HG02623 (cell line): ENCODE data around the gene PLCB4.

ENCODE experiments used
- ATAC-seq: cut with Tn5 transposase; IDR thresholded peaks from one replicate; pipeline ENCODE4 v1.9.1; 2021; ENCODE audit warnings: moderate library complexity; ENCODE audit not compliant: unreplicated experiment

The PLCB4 gene

DNA sequence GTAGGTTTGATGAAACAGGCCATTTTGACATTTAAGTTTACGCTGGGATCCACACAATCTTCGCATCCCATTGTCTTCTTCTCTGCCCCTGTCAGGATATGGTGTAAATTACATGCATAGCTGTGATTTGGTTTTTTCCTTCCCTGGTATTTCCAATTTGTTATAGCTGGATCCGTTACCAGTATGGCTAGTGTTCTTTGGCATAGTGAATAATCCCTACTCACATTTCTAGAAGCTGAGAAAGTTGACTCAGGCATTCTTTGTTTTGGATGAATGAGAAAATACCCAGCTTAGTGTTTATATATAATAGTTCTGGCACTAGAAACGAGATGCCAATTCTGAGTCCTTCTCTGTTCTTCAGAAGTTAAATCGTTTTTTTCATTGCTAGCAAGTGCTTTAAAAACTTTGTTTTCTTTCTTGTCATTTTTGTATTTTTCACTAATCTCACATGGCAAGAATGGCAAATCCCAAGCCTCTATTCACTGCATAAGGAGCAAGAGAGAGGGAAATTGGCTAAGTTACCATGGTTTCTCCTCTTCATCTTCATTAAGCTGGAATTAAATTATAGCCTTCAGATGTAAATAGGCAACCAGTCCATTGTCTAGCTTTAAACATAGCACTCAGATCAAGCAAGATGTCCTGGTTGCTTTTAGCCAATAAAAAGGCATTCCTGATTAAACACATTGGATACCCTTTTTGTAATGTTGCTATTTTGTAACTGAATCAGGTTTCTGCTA is 353.6 kb downstream of the PLCB4 start:
- ATAC-seq = no peak

DNA sequence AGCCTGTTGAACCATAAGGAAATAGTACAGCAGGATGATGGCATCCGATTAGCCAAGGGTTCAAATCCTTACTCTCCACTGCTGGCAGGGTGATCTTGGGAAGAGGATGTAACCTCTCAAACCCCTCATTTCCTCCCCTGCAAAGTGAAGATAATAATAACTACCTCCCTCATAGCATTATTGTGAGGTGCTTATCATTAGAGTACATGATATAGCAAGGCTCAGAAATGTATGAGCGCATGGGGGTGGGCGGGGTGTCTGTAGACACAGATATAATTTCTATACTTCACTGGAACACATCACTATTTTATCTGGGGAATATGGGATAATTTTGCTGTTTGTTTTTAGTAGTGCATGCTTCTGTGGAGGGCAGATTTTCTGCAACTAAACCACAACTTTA is 355.7 kb downstream of the PLCB4 start:
- ATAC-seq = no peak

DNA sequence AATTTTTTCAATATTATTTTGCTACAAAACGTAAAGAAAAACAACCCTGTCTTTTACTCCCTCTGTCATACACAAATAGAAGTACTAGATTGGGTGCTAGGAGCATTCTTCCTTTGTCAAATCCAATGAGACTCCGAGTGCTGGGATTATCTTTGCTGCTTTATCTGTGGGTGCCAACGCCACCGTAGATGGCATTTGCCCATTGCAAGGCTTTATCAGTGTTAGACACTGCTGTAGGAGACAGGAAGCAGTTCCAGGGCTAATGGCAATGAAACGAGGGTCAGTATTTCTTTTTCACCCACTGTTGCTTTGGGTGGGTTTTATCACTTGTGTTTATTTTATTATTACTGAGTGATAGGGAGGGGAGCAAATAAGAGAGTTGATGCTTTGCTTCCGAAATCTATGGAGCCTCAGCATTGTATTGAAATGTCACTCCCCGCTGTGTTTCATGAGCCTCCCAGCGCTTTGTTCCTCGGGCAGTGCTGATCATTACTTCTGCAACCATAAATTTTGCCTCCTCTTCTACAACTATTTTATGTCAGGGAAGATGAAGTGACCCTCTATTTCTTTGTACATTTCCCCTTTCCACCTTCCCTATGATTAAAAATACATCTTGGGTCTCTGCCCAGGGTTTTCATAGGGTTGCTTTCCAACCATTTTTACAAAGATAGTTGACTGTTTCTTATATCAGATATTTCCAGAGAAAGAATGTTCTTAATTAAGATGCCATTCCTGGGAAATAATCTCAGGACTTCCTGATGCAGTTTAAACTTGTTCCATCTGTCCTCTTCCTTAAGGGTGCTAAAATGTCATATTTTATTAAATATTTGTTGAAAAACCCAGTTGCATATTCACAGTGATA is 358.8 kb downstream of the PLCB4 start:
- ATAC-seq = no peak

DNA sequence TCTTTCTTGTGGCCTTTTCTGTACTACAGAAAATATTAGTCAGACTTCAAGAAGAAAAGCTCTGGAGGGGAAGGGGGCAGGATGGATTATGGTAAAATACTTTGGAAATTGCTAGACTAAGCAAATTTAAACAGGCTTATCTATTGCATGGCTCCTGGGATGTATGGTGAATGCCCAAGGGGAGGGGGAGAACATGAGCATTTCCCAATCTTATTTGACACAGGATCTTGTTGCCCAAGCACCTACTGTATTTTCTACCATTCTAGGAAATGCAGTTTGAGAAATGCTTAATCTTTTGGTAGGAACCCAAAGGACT is 359.4 kb downstream of the PLCB4 start:
- ATAC-seq = no peak

DNA sequence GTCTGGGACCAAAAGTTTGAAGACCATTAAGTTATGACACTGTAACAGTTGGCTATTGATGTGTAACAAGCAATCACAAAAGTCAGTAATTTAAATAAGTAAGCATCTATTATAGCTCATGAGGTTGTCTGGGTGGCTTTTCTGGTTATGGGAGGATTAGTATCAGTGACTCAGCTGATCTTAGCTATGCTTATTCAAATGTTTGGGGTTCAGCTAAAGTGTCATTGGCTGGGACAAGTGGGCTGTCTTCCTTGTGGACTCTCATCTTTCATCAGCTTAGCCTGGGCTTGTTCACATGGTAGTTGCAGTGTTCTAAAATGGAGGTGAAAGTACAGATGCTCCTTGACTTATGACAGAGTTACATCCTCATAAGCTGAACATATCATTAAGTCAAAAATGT is 370.9 kb downstream of the PLCB4 start:
- no peak for ATAC-seq

DNA sequence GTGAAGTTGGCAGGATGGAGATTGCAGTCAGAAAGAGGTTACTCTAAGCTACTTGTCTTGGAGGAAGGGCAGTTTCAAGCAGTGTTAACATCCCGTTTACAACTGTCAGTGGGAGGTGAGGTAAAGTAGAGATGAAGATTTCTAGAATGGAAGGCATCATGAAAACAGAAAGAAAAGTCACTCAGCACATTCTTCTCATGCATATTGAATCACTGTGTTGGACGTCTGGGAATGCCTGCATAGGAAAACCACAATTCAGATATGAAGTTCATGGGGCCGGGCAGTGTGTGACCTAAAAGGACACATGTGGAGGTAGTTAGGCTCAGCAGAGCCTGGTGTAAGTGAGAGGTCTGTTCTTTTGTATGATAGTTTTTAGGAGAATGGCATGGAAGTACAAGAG is 372.0 kb downstream of the PLCB4 start:
- no peak for ATAC-seq

DNA sequence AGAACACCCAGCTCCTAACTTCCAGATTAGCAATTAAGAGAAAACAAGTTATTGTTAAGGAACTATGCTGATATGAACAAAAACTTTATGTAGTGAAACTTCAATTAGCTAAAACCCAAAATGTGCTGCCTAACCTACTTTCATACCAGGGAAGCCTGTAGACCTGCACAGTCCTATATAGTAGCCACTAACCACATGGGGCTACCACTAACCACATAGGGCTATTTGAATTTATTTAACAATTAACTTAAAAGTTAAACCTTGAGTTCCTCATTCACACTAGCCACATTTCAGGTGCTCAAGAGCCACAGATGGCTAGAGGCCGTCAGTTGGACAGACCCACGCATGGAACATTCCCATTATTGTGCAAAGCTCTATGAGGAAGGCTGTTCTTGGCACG is 373.1 kb downstream of the PLCB4 start:
- ATAC-seq = peak; percentile 75

DNA sequence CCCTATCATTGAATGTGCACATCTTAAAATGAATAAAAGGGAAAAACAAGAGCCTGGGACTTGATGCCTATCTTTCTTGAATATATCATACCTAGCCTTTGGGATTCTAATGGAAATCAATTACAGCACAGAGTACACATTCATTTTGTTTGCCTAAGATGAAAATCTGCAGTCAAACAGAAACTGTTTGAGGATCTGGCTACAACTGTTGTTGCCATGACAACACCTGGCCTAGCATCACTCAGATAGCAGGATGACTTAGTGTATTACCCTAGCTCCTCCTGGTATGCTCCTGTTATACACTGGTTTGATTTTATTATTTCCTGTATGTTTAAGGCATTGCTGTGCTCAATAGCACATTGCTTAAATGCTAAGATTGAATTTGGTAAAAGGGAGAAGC is 374.0 kb downstream of the PLCB4 start:
- ATAC-seq = peak; percentile 71

DNA sequence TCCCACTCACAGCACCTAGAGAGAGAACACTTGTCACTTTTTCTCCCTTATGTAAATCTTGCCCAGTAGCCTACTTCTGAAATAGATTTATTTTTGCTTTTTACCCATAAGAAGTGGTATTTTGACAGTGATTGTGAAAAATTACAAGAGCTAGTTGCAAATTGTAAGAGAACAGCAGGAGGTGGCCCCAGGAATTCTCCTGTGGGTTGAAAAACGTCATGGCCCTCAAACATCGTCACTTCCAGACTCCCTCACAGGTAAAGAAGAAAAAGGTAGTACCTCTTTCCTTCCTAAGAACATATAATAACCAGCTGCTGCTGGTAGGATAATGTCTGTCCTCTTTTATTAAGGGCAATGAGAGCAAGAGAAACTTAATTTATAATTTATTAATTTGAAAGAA is 376.0 kb downstream of the PLCB4 start:
- ATAC-seq = no peak

DNA sequence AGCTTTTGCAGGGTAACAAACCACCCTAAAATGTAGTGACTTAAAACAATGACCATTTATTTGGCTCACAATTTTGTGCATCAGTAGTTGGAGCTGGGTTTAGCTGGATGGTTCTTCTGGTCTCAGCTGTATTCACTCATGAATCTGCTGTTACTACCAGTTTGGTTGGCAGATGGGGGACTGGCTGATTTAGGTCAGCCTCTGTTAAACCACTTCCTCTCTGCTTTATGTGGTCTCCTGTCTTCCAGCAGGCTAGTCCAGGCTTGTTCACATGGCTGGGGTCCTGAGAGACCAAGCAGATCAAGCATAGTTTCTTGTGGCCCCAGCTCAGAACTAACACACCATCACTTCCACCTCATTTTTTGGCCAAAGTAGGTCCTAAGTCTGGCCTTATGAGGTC is 378.3 kb downstream of the PLCB4 start:
- no peak for ATAC-seq

DNA sequence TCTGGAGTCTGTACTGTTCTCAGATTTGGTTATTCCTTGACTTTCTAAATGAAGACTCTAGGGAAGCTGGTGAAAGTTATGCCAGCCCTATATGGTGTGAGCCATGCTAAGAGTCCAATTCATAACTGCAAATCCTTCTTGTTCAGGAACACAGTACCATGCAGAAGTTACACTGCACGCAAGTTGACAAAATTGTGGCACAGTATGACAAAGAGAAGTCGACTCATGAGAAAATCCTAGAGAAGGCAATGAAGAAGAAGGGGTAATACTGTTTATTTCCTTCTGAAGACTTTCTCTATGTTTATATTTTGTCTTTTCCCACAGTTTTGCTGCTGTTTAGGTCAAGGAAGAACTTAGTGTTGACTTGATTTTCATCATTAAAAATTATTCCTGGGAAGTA is 384.3 kb downstream of the PLCB4 start:
- no peak for ATAC-seq

DNA sequence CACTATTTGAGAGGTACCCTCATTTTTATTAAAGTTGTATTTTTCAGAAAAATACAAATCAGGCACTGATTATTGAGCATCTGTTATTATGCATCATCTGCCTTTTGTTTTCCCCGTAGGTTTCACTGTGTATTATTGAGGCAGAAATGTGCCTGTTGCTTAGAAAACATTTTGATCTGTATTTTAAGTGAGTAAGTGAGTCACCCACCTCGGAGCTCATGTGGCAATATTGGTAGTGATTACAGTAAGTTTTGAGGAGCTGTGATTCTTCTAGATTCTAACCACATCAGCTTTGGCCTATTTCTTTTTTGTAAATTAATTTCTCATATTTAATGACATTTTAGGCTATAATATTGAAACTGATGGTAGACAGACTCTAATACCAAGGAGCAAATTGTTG is 385.9 kb downstream of the PLCB4 start:
- ATAC-seq = no peak

DNA sequence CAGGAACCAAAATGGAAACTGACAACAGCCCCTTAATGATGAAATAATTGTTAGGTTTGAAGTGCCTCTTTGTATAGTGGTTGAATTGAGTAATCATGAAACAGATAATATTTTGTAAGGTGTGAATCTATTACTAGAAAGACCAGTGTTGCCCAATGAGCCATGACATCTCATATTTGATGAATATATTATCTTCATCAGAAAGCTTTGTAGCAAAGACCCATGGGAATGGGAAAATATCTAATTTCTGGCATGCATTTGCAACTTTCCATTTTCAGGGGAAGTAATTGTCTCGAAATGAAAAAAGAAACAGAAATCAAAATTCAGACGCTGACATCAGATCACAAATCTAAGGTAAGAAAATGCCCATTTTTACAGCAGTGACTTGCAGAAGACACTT is 388.2 kb downstream of the PLCB4 start:
- no peak for ATAC-seq

DNA sequence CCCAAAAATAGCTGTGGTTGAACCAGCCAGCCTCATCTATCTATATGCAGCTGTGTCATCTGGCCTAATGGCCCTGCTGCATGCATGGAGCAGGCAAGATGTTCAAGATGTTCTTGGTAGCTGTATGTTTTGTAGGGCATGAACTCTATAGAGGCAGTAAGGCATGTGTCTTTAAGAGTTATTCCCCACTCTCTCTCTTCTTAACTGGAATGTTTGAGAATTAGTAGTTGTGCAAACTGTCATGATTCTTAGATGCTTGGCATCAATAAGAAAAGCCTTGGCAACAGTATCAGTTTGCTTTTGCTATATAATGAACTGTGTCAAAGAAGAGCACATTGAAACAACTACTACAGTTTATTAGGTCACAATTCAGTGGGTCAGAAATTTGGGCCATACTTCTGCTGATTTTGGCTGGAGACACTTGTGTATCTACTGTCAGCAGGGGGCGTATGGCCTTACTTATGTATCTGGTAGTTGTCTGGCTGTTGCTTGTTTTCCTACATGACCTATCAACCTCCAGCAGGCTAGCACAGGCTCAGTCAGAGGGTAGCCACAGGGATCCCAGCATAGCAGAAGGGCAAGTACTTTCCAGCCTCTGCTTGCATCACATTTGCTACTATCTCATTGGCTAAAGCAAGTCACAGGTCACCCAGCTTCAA is 389.4 kb downstream of the PLCB4 start:
- peak; percentile 63 for ATAC-seq

DNA sequence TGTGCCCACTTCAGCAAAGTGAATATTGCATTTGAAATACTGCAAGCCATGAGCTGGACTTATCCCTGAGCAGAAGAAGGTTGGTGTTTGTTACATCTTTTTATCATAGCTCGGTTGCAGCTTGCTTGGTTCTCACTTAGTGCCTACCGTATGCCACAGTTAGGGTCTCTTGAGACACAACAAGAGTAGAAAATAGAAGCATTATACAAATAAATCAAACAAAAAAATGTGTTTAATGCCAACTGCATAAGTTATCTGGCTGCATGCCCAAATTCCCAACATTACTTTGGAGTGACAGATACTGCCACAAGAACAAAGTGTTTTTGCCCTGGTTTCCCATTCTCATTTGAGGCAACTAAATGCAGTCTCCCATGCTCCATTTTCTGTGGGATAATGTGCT is 391.6 kb downstream of the PLCB4 start:
- ATAC-seq = no peak

DNA sequence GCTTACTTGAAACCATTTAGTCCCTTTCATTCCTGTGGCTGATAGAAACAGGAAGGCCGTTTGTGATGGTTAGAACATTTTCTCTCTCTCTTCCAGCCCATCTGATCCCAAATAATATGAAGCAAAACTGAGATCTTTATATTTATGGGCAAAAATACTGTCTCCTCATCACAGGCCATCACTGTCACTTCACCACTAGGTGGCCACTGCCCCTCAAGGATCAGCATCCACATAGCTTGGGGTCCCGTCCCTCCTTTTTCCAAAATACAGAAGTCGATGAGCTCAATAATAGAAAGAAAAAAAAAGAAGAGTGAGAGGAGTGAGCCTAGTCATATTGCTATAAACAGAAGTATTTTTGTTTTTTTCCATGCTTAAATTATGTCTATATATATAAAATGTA is 399.1 kb downstream of the PLCB4 start:
- ATAC-seq = no peak

DNA sequence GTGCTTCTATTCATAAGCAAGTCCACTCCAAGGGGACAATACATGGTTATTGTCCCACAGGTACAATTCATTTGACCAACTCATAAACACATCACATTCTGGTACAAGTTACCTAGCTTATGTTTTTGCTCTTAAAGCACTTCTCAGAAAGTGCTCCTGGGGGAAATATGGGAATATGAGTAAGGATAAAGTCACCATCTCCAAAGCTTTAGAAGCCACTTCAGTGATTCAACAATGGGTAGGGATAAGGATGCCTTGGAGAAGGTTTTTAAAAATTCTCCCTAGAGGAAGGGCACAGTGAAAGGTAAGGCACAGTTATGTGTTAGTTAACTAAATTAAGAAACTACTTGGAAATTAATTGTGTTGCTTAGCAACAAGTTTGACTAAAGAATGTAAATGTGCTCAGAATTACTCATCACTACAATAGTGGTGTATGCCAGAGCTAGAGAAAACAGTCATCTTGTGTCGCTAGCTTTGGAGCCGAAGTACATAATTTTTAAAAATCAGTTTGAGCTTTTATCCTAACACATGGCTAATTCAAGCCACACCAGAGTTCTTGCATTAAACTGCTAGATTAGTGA is 406.0 kb downstream of the PLCB4 start:
- no peak for ATAC-seq

DNA sequence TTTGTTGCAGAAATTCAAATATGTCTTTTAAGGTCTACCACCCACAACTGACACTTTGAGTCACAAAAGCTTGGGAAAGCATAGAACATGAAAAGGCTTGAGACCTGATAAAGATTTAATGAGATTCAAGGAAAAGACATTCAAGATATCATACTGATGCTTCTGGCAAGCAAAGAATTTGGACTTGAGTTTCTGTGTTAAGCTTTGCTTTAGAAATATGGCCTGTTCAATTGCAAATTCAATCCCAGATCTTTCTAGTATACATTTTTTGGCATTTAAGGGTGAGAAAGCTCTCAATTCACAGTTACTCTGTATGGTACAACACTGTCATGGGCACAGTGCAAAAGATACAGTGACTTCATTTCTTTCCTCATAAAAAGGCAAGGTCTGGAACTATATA is 406.6 kb downstream of the PLCB4 start:
- no peak for ATAC-seq

DNA sequence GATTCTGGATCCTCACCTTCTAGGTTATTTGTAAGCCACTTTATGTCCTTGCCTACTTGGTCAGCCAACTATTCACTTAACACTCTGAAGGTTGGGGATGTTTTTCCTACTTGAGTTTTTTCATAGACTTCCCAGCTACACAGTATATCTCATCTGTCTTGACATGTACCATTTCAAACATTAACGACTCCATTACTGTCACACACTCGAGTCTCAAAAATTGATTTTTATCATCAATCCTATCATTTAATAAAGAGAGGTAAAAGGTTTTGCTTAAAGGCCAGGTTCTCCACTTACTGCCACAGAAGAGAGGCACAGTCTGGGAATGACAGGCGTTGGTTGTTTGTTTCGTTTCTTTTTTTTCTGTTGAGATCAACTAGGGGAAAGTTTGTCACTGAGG is 407.3 kb downstream of the PLCB4 start:
- ATAC-seq = no peak

DNA sequence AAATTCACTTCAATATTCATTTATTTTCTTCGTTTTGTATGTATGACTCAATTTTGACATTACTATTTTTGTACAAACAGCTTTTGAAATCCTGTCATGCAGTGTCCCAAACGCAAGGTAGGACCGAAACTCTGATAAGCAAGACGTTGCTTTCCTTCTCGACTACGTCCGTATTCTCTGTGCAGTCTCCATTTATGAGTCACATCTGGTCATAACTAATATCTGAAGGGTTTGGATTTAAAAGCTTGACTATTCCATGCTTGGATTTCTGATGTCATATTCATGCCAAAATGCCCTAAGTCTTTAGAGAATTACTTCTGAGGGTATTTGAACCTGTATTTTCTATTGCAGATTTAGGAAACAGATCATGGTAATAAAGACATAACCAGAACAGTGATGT is 407.8 kb downstream of the PLCB4 start:
- ATAC-seq = no peak

DNA sequence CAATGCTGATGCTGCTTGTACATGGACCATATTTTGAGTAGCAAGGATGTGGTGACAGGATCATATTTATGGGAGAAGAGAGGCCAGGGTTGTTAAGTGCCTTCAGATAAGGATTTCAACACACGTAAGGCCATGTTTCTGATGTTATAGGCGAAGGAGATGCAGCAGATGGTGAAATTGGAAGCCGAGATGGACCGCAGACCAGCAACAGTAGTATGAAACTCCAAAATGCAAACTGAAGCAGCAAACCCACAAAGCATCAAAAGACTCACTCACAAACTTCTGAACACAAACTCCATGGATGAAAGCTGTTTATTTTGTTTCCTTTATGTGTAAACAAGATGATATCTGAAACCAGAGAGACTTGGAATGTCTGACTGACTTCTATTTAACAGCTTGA is 409.9 kb downstream of the PLCB4 start:
- ATAC-seq = no peak

DNA sequence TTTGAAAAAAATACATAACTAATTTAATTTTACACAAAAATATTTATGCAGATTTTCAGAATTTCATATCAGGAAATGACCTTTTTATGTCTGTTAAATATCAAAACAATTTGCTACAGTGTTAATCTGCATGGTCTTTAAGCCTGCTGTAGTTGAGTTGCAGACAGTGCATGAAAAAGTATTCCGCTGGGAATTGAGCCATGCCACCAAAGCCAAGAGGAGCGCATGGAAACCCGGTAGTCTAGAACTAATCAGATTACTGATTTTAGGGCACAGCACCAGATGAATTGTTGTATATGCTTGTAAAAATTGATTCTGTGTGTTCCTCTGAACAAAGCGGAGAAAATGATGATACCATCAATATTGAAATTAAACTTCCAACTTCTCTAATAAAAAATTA is 411.2 kb downstream of the PLCB4 start:
- no peak for ATAC-seq
